ENCODE data around the gene TNFRSF8.

Gene TNFRSF8

GRCh38 chr1:12063141-12064072 is at the start of gene TNFRSF8:
Gene TNFRSF8 (plus strand): TSS chr1:12063303. CDS start chr1:12063599, 296 bp downstream.
- DNase-seq = no peak

DNA sequence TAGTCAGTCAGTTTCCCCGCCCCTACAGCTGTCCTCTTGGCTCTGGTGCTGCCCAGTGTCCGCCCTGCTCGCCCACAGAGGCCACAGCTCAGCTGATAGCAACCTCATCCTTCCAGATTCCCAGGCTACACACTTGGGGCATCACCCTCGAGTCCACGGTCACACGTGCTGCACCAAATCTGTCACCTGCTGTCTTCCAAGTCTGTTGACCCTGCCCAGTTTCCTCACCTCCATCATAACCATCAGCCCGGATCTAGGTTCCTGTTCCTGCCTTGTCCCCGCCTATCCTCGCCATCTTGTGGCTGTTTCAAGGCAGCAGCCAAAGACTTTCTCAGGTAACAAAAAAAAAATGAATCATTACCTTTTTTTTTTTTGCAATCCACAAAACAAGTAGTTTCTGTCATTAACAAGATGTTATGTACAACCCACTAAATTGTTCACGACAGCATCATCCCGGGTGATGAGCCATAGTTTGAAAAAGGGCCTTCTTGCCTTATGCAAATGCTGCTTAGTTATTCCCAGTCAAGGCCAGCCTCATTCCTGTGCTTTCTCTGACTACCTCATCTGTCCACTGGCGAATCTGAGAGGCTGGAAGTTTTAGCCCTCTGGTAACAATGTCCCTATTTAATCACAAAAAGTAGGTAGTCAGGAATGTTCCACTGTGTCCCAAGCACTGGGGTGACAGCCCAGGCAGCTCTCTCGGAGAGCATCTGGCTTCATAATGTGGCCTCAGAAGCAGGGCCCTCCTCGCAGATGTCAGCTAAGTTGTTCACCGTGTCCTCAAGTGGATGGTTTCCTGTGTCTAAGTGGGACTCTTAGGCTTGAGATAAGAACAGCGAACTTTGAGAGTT is 48.7 kb upstream of the TNFRSF8 start:
- DNase-seq = no peak

DNA sequence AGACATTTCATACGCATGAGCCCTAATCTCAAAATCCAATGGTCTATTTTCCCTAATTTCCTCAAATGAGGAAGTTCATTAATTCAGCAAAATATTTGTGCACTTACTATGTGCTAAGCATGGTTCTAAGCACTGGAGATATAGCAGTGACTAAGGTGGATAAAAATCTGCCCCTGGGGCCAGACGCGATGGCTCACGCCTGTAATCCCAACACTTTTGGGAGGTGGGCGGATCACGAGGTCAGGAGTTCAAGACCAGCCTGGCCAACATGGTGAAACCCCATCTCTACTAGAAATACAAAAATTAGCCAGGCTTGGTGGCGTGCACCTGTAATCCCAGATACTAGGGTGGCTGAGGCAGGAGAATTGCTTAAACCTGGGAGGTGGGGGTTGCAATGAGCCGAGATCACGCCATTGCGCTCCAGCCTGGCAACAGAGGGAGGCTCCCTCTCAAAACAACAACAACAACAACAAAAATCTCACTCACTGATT is 48.1 kb upstream of the TNFRSF8 start:
- DNase-seq = no peak

DNA sequence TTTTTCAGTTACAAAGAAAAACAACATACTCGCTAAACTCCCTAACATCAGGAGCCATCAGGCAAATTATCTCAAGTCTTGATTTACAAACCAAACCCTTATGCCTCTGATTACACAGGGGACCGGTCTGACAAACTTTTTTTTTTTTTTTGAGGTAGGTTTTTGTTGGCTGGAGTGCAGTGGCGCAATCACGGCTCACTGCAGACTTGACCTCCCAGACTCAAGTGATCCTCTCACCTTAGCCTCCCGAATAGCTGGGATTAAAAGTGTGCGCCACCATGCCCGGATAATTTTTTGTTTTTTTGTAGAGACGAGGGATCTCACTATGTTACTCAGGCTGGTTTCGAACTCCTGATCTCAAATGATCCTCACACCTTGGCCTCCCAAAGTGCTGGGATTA is 47.6 kb upstream of the TNFRSF8 start:
- no peak for DNase-seq

DNA sequence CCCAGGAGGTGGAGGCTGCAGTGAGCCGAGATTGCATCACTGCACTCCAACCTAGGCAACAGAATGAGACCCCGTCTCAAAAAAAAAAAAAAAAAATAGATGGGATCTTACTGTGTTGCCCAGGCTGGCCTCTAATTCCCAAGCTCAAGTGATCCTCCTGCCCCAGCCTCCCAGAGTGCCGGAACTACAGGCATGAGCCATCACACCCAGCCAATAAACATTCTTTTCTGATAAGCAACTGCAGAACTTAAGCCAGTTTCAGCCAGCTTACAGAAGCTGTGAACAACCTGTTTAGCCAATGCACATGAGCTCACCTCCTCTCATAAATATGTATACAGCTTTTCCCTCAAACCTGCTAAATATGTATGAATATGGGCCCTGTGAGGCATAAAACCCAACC is 46.9 kb upstream of the TNFRSF8 start:
- DNase-seq = no peak

GRCh38 chr1:12019858-12020509 is 43.1 kb upstream of the TNFRSF8 start:
- DNase-seq = peak; percentile 71 to 79

DNA sequence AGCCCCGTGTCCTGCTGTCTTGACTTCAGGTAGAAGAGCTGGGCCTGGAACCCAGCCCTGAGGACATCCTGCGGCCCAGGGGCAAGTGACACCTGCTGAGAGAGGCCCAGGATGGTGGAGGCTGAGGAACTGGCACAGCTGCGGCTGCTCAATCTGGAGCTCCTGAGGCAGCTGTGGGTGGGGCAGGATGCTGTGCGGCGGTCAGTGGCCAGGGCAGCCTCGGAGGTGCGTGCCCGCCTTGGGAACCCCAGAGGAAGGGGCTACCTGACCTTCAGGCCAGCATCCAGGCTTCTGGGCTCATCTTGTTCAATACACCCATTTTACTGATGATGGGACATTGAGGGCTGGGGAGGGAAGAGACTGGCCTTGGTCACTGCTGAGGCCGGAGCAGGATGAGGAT is 41.5 kb upstream of the TNFRSF8 start:
- DNase-seq = no peak

- no peak for DNase-seq
These were observed 41.1 kb upstream of the TNFRSF8 start for GRCh38 chr1:12022036-12022435.

- DNase-seq = no peak
These were observed 36.5 kb upstream of the TNFRSF8 start for GRCh38 chr1:12026586-12026985.

- DNase-seq = no peak
These were observed 34.9 kb upstream of the TNFRSF8 start for GRCh38 chr1:12028248-12028647.

- DNase-seq = no peak
These were observed 34.1 kb upstream of the TNFRSF8 start for GRCh38 chr1:12028957-12029511.

DNA sequence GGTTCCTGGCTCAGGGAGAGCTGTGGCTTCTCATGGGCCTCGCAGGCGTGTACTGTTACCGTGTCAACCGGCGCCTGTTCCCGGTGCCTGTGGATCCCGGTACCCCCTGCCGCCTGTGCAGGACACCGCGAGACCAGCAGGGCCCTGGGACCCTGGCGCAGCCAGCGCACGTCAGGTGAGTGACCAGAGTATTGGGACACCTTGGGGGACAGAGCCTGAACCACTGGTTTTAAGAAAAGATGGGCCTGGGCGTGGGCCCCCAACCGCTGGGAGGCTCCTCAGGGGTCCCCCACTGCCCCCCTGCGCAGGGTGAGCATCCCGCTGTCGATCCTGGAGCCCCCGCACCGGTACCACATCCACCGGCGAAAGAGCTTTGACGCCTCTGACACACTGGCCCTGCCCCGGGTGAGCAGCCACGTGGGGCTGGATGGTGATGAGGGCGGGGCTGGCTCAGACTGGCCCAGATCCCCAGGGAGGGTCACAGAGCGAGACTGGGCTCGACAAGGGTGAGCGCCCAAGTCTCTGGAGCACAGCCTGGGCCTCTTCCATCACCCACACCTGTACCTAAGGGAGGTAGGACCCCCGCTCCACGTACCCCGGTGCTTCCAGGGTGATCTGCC is 33.3 kb upstream of the TNFRSF8 start:
- DNase-seq = no peak

GRCh38 chr1:12031039-12031980 is 31.8 kb upstream of the TNFRSF8 start:
- DNase-seq = peak; percentile 22 to 56

DNA sequence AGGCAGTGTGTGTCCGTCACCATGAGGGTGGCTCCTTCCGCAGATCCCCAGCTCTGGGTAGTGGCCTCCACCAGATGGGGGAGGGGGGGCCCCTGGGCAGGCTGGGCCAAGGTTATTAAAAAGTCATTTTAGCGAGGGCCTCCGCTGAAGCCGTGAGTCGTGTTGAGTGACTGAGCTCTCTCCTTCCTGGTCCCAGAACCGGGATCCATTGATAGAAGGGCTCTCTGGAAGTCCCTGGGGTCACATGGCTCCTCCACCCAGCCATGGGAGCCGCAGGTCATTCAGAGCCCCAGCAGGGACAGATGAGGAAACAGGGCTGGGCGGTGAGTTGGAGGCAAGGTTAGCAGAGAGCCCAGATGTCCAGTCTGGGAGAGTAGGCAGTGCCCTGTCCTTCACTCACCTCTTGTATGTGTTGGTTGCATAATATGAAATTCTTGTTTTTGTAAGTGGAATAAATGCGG is 30.9 kb upstream of the TNFRSF8 start:
- peak in 1 of 2 donors; percentile 52 for DNase-seq

DNA sequence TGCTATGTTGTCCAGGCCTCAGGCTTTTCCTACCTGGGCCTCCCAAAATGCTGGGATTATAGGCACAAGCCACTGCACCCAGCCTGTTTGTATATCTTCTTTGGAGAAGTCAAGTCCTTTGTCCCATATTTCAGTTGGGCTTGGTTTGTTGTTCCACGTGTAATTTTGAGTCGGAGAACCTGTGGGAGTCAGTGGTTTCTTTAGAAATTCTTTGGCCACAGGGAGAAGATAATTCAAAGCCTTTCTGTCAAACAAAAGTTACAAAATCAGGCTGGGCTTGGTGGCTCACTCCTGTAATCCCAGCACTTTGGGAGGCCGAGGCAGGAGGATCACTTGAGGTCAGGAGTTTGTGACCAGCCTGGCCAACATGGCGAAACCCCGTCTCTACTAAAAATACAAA is 29.7 kb upstream of the TNFRSF8 start:
- DNase-seq = peak; percentile 34 to 80

GRCh38 chr1:12034381-12034801 is 28.7 kb upstream of the TNFRSF8 start:
- no peak for DNase-seq

- peak in 1 of 2 donors; percentile 20 for DNase-seq
These were observed 27.8 kb upstream of the TNFRSF8 start for GRCh38 chr1:12035312-12035711.

- no peak for DNase-seq
These were observed 25.4 kb upstream of the TNFRSF8 start for GRCh38 chr1:12037486-12038355.

DNA sequence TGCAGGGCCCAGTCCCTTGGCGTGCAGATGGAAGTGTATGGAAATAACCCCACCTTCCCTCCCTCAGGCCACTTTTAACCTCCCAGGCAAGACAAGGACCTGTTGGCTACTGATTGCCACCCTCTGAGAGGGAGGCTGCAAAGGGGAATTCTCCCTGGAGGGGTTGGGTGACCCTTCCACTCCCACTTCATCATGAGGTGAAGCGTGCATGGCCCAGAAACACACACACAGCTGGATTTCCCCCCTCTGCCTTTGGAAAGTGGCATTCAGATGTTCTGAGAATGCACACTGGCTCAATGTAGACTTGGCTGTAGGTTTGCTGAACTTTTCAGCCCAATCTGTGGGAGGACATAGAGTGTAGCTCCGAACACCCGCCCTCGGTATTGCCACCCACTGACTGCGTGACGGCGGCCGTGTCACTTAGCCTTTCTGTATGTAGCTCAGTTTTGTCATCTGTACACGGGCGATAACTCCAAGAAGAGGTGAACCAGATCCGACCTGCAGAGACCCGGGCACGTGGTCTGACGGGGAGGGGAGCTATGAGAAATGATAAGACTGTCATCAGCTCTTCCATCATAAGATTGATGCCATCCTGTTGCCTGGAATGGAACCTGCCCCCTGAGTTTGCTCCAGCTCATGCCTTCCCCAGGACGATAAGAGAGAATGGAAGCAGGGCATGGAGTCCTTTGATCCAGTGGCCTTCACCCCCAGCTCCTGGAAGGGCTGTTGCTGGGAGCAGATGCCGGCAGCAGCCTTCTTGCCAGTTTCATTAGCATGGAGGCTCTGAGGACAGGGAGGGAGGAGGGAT is 24.5 kb upstream of the TNFRSF8 start:
- peak in 1 of 2 donors; percentile 79 for DNase-seq

Measured in inflammatory macrophage treated with lipopolysaccharide for 1 hour (primary cell).